GM19463 (cell line): ENCODE data around the gene GZMM.

Experiments used
- ATAC-seq: cut with Tn5 transposase; IDR thresholded peaks from one replicate; pipeline ENCODE4 v1.9.1; 2021; ENCODE audit warnings: mild to moderate bottlenecking, moderate library complexity; ENCODE audit not compliant: unreplicated experiment

The GZMM gene

DNA sequence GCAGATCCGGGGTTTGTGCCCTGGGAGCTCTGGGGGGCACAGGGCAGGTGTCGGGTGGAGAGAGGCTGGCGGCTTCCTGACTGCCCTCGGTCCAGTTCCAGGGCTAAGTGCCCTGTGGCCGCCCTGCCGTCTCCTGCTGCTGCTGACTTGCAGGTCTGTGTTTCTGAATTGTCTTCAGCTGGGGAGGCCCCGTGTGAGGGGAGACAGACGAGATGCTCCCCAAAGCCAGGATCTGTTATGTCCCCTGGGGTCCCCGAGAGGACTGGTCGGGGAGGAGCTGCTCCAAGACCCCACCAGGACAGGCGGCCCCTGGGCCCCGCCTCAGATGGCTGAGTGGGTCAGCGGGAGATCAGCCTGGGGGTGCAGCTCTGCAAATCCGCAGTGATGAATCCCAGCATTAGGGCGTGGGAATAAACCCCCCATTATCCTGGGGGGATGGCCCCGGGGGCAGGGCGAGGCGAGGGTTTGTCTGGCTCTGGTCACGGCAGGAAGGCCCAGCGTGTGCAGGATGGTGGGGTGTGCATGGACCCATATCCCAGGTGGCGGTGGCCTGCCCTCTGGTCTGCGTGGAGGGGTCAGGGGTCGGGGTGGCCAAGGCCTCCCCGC lies 50.5 kb downstream of the GZMM start:
- ATAC-seq: no peak

GRCh38 chr19:595326-596262 lies 51.7 kb downstream of the GZMM start:
- ATAC-seq: no peak

GRCh38 chr19:596263-596655 lies 52.4 kb downstream of the GZMM start:
- no peak for ATAC-seq

GRCh38 chr19:597406-598315 lies 53.8 kb downstream of the GZMM start:
- ATAC-seq: no peak
